Measurements from ENCODE around the gene SAMD4A.

SAMD4A gene

GRCh38 chr14:54718046-54718445 is 151.1 kb downstream of the SAMD4A start:
- TF ChIP-seq EZH2 (IDR thresholded peaks at IDR 0.05), result no peak
- no peak for TF ChIP-seq FOXP2 (optimal IDR thresholded peaks at IDR 0.05; ENCODE audit: control extremely low read depth, extremely low read length, insufficient read depth)
- no peaks in the 10 kb centered on the region for H3K9me3 ChIP-seq (ENCODE audit: low read depth, low read length)
- H3K27ac ChIP-seq, result no peak overlapping the region
- no peaks in the 10 kb centered on the region for H3K36me3 ChIP-seq (ENCODE audit: insufficient read depth, low read length)
- no peak overlapping the region for H3K4me3 ChIP-seq
- DNase-seq (ENCODE audit: low read depth, low spot score), result no peak
- no peak overlapping the region for H3K9ac ChIP-seq (ENCODE audit: insufficient read length)

GRCh38 chr14:54719406-54719805 is 152.5 kb downstream of the SAMD4A start:
- Histone ChIP-seq H3K27ac (no peak overlapping the region), H3K9ac (ENCODE audit: insufficient read length) (no peak overlapping the region), H3K9me3 (ENCODE audit: low read depth, low read length) (no peaks in the 10 kb centered on the region), H3K36me3 (ENCODE audit: insufficient read depth, low read length) (no peaks in the 10 kb centered on the region), H3K4me3 (no peak overlapping the region)
- TF ChIP-seq FOXP2 (optimal IDR thresholded peaks at IDR 0.05; ENCODE audit: control extremely low read depth, extremely low read length, insufficient read depth), result no peak
- TF ChIP-seq POLR2AphosphoS5 (IDR thresholded peaks at IDR 0.05; ENCODE audit: borderline replicate concordance, low read depth, low read length), result no peak
- TF ChIP-seq EZH2 (IDR thresholded peaks at IDR 0.05), result no peak
- DNase-seq (ENCODE audit: low read depth, low spot score), result no peak

DNA sequence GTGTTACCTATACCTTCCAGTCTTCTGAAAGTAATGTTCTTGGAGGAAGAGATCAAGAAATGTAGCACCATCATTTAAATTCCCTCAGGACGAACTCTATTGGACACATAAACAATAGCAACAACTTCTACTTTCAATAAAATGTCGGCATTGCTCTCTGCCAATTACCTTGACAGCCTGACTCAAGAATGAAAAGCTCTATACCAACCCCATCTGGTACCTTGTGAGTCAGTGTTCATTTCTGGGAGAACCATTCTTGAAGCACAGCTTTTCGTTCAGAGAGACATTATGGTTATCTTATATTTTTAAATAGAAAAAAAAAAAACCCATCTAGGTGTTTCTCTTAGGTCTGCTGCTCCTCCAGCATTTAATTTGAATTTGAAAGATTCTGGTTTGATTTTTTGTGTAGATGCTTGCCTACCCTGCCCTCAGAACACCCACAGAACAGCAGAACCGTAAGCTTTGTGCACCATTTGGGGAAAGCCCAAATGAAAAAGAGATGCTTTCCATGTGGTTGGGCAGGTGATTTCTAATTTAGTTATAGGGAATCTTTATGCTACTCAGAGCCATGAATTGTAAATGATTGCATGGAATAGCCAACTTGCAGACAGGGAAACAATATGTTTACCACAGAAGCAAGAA is 156.0 kb downstream of the SAMD4A start:
- H3K36me3 ChIP-seq (ENCODE audit: insufficient read depth, low read length), result no peaks in the 10 kb centered on the region
- no peak overlapping the region for H3K9ac ChIP-seq (ENCODE audit: insufficient read length)
- no peak overlapping the region for H3K4me3 ChIP-seq
- TF ChIP-seq EZH2 (IDR thresholded peaks at IDR 0.05), result no peak
- TF ChIP-seq POLR2AphosphoS5 (IDR thresholded peaks at IDR 0.05; ENCODE audit: borderline replicate concordance, low read depth, low read length), result no peak
- no peak for TF ChIP-seq FOXP2 (optimal IDR thresholded peaks at IDR 0.05; ENCODE audit: control extremely low read depth, extremely low read length, insufficient read depth)
- no peak overlapping the region for H3K27ac ChIP-seq
- H3K9me3 ChIP-seq (ENCODE audit: low read depth, low read length), result no peaks in the 10 kb centered on the region
- DNase-seq (ENCODE audit: low read depth, low spot score), result no peak

GRCh38 chr14:54724123-54724522 is 157.2 kb downstream of the SAMD4A start:
- TF ChIP-seq EZH2 (IDR thresholded peaks at IDR 0.05), result no peak
- no peak for TF ChIP-seq FOXP2 (optimal IDR thresholded peaks at IDR 0.05; ENCODE audit: control extremely low read depth, extremely low read length, insufficient read depth)
- no peak for TF ChIP-seq POLR2AphosphoS5 (IDR thresholded peaks at IDR 0.05; ENCODE audit: borderline replicate concordance, low read depth, low read length)
- no peak for DNase-seq (ENCODE audit: low read depth, low spot score)
- no peak overlapping the region for H3K9ac ChIP-seq (ENCODE audit: insufficient read length)
- H3K4me3 ChIP-seq, result no peak overlapping the region
- H3K36me3 ChIP-seq (ENCODE audit: insufficient read depth, low read length), result no peaks in the 10 kb centered on the region
- H3K9me3 ChIP-seq (ENCODE audit: low read depth, low read length), result no peaks in the 10 kb centered on the region
- H3K27ac ChIP-seq, result no peak overlapping the region

DNA sequence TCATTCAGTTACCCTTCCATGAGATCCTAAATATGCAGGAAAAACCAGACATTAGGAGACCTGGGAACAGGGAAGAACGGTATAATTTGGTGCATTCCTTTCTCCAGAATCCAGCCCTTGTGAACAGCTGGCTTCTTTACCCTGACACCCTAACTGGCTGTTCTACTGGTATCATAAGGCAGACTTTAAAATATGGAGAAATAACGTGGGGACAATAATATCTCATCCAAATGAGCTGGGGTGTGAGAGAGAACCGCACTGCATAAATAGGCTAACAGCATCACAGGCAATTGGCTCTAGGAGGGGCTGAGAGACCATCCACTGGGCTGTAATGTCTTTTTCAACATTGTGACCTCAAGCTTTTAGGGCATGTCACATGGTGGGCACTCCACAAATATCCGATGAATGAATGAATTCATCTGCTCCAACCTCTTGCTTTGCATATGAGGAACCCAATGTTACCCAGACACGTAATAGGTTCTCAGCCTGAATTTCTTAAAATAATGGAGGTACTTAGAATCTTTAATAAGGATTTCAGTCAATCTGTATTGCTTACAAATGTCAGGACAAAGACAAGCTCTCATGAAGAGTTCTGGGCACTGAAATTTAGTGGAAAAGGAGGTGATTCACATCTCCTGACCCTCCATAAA is 157.9 kb downstream of the SAMD4A start:
- no peak overlapping the region for H3K9ac ChIP-seq (ENCODE audit: insufficient read length)
- DNase-seq (ENCODE audit: low read depth, low spot score), result no peak
- no peak overlapping the region for H3K27ac ChIP-seq
- H3K9me3 ChIP-seq (ENCODE audit: low read depth, low read length), result no peaks in the 10 kb centered on the region
- no peak overlapping the region for H3K4me3 ChIP-seq
- TF ChIP-seq EZH2 (IDR thresholded peaks at IDR 0.05) (no peak), POLR2AphosphoS5 (IDR thresholded peaks at IDR 0.05; ENCODE audit: borderline replicate concordance, low read depth, low read length) (no peak), FOXP2 (optimal IDR thresholded peaks at IDR 0.05; ENCODE audit: control extremely low read depth, extremely low read length, insufficient read depth) (no peak)
- H3K36me3 ChIP-seq (ENCODE audit: insufficient read depth, low read length), result no peaks in the 10 kb centered on the region

DNA sequence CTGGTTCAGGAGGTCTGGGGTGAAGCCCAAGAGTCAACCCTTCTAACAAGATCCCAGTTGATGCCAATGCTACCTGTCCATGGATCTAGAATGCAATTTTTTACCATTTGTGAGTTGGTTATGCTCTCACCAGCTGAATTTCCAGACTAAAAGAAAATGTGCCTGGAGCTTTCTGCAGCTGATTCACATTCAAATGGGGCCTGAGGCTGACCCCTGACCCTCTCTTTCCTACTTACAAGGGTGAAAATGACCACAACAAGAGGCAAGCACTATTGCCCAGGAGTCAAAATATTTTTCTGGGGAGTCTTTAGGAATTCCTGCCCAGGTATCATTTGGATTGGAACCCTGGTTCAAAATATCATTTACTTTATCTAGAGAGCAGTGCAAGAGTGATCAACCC is 159.1 kb downstream of the SAMD4A start:
- no peak overlapping the region for H3K27ac ChIP-seq
- H3K36me3 ChIP-seq (ENCODE audit: insufficient read depth, low read length), result no peaks in the 10 kb centered on the region
- H3K4me3 ChIP-seq, result no peak overlapping the region
- DNase-seq (ENCODE audit: low read depth, low spot score), result no peak
- H3K9me3 ChIP-seq (ENCODE audit: low read depth, low read length), result no peaks in the 10 kb centered on the region
- TF ChIP-seq POLR2AphosphoS5 (IDR thresholded peaks at IDR 0.05; ENCODE audit: borderline replicate concordance, low read depth, low read length), result no peak
- H3K9ac ChIP-seq (ENCODE audit: insufficient read length), result no peak overlapping the region

DNA sequence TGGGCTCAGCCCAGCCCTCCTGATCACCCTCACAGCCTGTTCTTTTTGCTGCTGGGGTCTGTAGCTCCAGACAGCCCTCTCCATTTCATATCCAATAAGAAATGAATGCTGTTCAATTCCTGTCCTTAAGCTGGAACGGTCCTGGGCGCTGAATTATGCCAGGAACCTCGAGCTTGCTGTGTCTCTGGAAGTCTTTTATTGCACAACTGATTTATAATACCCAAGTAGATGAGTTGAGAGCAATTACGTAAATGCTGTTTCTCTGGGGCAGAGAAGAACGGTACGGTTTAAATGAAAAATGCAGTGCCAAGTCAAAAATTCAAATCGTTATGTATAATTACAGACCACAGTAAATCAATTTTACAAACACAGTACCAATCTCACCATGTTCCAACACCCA is 161.0 kb downstream of the SAMD4A start:
- TF ChIP-seq EZH2 (IDR thresholded peaks at IDR 0.05), result no peak
- no peak for TF ChIP-seq FOXP2 (optimal IDR thresholded peaks at IDR 0.05; ENCODE audit: control extremely low read depth, extremely low read length, insufficient read depth)
- no peak for TF ChIP-seq POLR2AphosphoS5 (IDR thresholded peaks at IDR 0.05; ENCODE audit: borderline replicate concordance, low read depth, low read length)
- Histone ChIP-seq H3K36me3 (ENCODE audit: insufficient read depth, low read length) (no peaks in the 10 kb centered on the region), H3K9ac (ENCODE audit: insufficient read length) (no peak overlapping the region), H3K27ac (no peak overlapping the region), H3K9me3 (ENCODE audit: low read depth, low read length) (no peaks in the 10 kb centered on the region), H3K4me3 (peak overlapping the region; percentile 45)
- DNase-seq (ENCODE audit: low read depth, low spot score), result peak; percentile 14

- TF ChIP-seq EZH2 (IDR thresholded peaks at IDR 0.05) (no peak), FOXP2 (optimal IDR thresholded peaks at IDR 0.05; ENCODE audit: control extremely low read depth, extremely low read length, insufficient read depth) (no peak), POLR2AphosphoS5 (IDR thresholded peaks at IDR 0.05; ENCODE audit: borderline replicate concordance, low read depth, low read length) (no peak)
- no peak overlapping the region for H3K27ac ChIP-seq
- DNase-seq (ENCODE audit: low read depth, low spot score), result no peak
- H3K9me3 ChIP-seq (ENCODE audit: low read depth, low read length), result no peaks in the 10 kb centered on the region
- no peak overlapping the region for H3K9ac ChIP-seq (ENCODE audit: insufficient read length)
- H3K4me3 ChIP-seq, result no peak overlapping the region
- H3K36me3 ChIP-seq (ENCODE audit: insufficient read depth, low read length), result no peaks in the 10 kb centered on the region
Measured at GRCh38 chr14:54728700-54729527, 162.0 kb downstream of the SAMD4A start.
